ENCODE measurements around the gene KLHDC3.
A peak's percentile ranks its signal among the peaks of the same experiment; 100 is the strongest.
"Not testable (repeated sequence)": the region's sequence is repeated elsewhere in the genome, so short reads cannot be mapped to it uniquely, and the experiment has no call there.

KLHDC3 gene

DNA sequence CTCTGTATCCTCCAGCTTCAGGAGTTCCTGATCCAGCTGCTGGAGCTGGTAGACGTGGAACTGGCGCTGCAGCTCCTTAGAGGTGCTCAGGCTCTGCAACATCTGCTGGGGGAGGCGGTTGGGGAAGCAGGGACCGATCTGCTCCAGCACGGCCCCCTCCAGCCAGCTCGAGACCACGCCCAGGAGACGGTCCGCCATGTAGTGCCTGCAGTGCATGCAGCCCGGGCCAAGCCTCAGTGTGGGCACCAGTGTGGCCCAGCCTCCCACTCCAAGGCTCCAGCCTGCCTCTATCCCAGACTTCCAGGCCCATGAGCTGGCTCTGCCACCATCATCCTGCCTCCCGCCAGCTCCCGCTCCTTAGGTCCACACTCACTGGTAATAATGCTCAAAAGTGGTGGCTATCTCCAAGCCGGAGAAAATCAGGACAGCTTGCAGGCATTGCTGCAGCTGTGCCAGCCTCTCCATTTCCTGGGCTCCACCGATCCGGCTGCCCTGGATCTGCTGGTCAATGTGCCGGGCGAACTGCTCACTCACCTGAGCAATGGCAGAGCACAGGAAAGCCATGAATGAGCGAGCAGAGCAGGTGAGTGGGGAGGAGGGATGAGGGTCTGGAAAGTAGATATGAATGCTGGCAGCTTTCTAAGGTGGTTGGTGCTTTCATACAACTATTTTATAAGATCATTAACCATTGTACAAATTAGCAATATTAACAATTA lies 26.7 kb downstream of the KLHDC3 start:
- H3K36me3 ChIP-seq (ENCODE audit: insufficient read depth, low read length) = peaks cover 71% of the 10 kb centered on the region
- no peaks in the 10 kb centered on the region for H3K9me3 ChIP-seq (ENCODE audit: low read length)
- H2AFZ ChIP-seq (ENCODE audit: low read depth, low read length) = no peak overlapping the region
- H3K27me3 ChIP-seq (ENCODE audit: insufficient read depth, low read length) = no peaks in the 10 kb centered on the region
- no peak overlapping the region for H3K4me3 ChIP-seq (ENCODE audit: low read length)
- no peaks in the 10 kb centered on the region for H3K4me1 ChIP-seq (ENCODE audit: insufficient read depth, low read length)

DNA sequence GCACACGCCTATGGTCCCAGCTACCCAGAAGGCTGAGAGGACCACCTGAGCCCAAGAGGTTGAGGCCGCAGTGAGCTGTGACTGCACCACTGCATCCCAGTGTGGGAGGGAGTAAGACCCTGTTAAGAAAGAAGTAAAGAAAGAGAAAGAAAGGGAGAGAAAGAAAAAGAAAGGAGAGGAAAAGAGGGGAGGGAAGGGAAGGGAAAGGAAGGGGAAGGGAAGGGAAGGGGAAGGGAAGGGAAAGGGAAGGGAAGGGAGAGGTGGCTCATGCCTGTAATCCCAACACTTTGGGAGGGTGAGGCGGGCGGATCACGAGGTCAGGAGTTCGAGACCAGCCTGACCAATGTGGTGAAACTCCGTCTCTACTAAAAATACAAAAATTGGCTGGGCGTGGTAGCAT lies 27.4 kb downstream of the KLHDC3 start:
- not testable (repeated sequence) for H3K9me3 ChIP-seq (ENCODE audit: low read length); H3K27me3 ChIP-seq (ENCODE audit: insufficient read depth, low read length); H3K4me1 ChIP-seq (ENCODE audit: insufficient read depth, low read length); H2AFZ ChIP-seq (ENCODE audit: low read depth, low read length); H3K4me3 ChIP-seq (ENCODE audit: low read length)
- H3K36me3 ChIP-seq (ENCODE audit: insufficient read depth, low read length) = peaks cover 74% of the 10 kb centered on the region

DNA sequence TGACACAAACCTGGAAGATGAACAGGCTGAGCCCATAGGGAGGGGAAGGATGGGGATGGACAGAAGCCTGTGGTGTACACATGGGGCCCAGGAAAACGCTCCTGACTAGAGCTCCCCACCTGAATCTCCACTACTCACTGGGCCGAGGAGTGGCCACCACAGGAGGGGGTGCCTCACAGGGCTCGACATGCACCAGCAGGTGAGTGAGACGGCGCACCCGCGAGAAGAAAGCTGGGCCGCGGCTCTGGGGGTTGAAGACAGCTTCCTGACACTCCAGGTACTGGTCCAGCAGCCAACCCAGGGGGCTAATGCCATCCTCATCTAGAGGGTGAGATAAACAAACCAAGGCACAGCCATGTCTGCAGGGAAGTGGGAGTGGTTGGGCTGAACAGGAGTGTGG lies 29.3 kb downstream of the KLHDC3 start:
- no peaks in the 10 kb centered on the region for H3K9me3 ChIP-seq (ENCODE audit: low read length)
- no peaks in the 10 kb centered on the region for H3K27me3 ChIP-seq (ENCODE audit: insufficient read depth, low read length)
- no peak overlapping the region for H2AFZ ChIP-seq (ENCODE audit: low read depth, low read length)
- H3K36me3 ChIP-seq (ENCODE audit: insufficient read depth, low read length) = peaks cover 73% of the 10 kb centered on the region
- no peak overlapping the region for H3K4me3 ChIP-seq (ENCODE audit: low read length)
- H3K4me1 ChIP-seq (ENCODE audit: insufficient read depth, low read length) = no peaks in the 10 kb centered on the region

DNA sequence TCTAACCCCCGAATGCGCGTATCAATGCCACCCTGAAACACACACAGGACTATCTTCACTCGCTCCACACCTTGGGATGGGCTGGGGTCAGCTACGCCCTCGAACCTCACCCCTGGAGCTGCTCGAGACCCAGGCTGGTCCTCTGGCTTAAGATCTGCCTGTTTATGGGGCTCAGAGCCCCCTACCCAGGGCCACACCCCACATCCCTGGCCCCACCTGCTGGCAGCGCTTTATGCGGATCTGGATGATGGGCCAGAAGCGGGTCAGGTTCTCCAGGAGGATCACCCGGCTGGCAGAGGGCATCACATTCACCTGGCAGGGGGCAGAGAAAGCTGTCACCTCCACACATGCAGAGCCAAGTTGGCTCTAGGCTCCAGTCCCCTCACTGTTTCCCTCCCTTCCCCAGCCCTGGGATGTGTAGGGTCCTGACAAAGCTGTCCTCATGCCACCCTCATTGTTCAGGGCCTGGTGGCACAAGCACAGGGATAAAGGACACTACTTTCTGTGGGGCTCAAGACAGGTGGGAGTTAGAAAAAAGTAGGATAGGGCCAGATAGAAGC lies 31.4 kb downstream of the KLHDC3 start:
- no peaks in the 10 kb centered on the region for H3K4me1 ChIP-seq (ENCODE audit: insufficient read depth, low read length)
- no peak overlapping the region for H2AFZ ChIP-seq (ENCODE audit: low read depth, low read length)
- no peaks in the 10 kb centered on the region for H3K9me3 ChIP-seq (ENCODE audit: low read length)
- H3K36me3 ChIP-seq (ENCODE audit: insufficient read depth, low read length) = peaks cover 71% of the 10 kb centered on the region
- no peak overlapping the region for H3K4me3 ChIP-seq (ENCODE audit: low read length)
- H3K27me3 ChIP-seq (ENCODE audit: insufficient read depth, low read length) = no peaks in the 10 kb centered on the region

DNA sequence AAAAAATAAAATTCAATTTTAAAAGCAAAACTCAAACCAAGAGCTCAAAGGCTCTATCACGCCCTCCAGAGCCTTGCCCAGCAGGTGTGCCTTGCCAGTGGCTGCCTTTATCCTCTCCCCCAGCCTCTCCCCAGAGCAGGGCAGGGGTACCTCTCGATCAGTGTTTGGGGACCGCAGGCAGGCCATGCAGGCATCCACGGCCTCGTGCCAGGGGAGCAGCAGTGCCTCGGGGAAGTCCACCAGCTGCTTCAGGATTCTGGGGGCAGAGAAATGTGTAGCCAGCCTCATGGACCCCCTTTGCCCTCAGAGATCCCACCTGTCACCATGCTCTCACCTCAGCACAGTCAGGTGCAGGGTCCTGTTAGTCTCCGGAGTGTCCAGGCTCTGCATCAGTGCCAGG lies 33.9 kb downstream of the KLHDC3 start:
- no peak overlapping the region for H2AFZ ChIP-seq (ENCODE audit: low read depth, low read length)
- peaks cover 67% of the 10 kb centered on the region for H3K36me3 ChIP-seq (ENCODE audit: insufficient read depth, low read length)
- H3K4me1 ChIP-seq (ENCODE audit: insufficient read depth, low read length) = peaks cover 1% of the 10 kb centered on the region
- no peak overlapping the region for H3K4me3 ChIP-seq (ENCODE audit: low read length)
- no peaks in the 10 kb centered on the region for H3K9me3 ChIP-seq (ENCODE audit: low read length)
- H3K27me3 ChIP-seq (ENCODE audit: insufficient read depth, low read length) = no peaks in the 10 kb centered on the region

DNA sequence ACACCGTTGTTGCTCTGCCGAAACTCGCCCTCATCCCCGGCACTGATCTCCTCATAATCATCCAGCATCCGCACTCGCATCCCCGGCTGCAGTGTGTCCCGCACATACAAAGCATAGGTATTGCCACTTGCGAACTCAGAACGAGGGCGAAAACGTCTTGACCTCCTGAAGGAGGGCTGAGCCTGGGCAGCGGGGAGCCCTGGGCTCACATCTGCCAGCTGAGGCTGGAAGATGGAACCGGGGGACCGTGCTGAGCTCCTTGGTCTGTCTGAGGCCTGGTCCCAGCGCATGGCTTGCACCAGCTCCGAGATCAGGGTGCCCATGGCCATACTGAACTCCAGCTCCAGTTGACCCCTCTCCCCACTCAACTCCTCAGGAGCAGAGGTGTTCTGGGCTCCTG lies 36.9 kb downstream of the KLHDC3 start:
- H2AFZ ChIP-seq (ENCODE audit: low read depth, low read length) = no peak overlapping the region
- no peaks in the 10 kb centered on the region for H3K27me3 ChIP-seq (ENCODE audit: insufficient read depth, low read length)
- H3K9me3 ChIP-seq (ENCODE audit: low read length) = no peaks in the 10 kb centered on the region
- peaks cover 12% of the 10 kb centered on the region for H3K4me1 ChIP-seq (ENCODE audit: insufficient read depth, low read length)
- no peak overlapping the region for H3K4me3 ChIP-seq (ENCODE audit: low read length)
- peaks cover 50% of the 10 kb centered on the region for H3K36me3 ChIP-seq (ENCODE audit: insufficient read depth, low read length)

DNA sequence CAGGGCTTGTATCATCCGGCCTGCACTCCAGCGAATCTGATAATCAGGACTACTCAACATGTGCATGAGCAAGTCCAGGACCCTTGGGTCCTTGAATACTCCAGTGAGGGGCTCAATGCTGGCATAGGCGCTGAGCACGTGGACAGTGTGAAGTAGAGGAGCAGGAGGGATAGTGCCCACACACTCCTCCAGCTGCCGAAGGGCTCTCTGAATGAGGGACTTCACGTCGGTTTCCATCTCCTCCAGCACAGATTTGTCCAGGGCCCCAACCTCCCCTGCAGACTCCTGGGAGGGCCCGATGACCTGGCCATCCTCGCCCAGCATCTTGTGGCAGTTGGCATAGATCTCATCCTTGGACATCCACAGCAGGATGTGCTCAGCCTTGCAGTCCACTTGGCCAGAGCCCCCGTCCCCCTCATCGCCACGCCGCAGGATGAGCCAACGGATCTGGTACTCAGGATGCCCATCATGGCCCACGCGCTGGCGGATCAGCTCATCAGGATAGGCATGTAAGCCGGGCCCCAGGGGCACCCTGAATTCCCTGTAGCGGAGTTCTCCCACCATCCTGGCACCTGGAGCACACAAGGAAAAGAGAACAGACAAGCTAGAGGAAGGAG lies 38.3 kb downstream of the KLHDC3 start:
- Histone ChIP-seq H2AFZ (ENCODE audit: low read depth, low read length) (no peak overlapping the region), H3K9me3 (ENCODE audit: low read length) (no peaks in the 10 kb centered on the region), H3K36me3 (ENCODE audit: insufficient read depth, low read length) (peaks cover 41% of the 10 kb centered on the region), H3K4me3 (ENCODE audit: low read length) (peak overlapping the region; percentile 56), H3K4me1 (ENCODE audit: insufficient read depth, low read length) (peaks cover 12% of the 10 kb centered on the region), H3K27me3 (ENCODE audit: insufficient read depth, low read length) (no peaks in the 10 kb centered on the region)

DNA sequence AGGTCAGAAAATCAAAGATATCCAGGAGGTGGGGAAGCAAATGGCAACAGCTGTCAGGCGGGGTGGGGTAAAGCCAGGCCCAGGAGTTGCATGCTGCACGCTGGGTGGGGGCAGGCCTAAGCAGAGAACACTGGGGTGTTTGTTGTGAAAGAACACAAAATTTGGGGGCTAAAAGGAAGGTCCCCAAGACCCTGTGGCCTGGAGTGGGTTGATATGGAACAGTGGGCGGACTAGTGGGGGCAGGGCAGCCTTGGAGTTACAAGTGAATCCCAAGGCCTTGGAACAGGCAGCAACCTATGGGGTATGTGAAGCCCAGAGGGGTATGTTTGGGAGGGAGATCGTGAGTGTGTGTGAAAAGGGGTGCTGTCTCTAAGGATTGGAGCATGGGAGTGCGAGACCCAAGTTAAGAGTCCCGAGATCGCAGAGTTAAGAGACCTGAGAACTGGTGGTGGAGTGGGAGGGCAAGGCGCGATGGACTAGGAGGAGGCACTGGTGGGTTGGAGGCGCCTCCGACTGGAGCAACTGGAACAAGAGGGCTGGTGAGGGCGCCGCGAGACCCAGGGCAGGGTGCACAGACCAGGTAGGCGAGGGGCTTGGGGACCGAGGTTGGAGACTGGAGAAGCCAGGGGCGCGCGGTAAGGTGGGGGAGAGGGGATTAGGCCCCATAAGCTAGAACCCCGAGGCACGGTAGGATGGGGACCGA lies 38.9 kb downstream of the KLHDC3 start:
- H3K4me3 ChIP-seq (ENCODE audit: low read length) = peak overlapping the region; percentile 56
- no peaks in the 10 kb centered on the region for H3K27me3 ChIP-seq (ENCODE audit: insufficient read depth, low read length)
- peaks cover 41% of the 10 kb centered on the region for H3K36me3 ChIP-seq (ENCODE audit: insufficient read depth, low read length)
- H3K9me3 ChIP-seq (ENCODE audit: low read length) = no peaks in the 10 kb centered on the region
- no peak overlapping the region for H2AFZ ChIP-seq (ENCODE audit: low read depth, low read length)
- H3K4me1 ChIP-seq (ENCODE audit: insufficient read depth, low read length) = peaks cover 14% of the 10 kb centered on the region

DNA sequence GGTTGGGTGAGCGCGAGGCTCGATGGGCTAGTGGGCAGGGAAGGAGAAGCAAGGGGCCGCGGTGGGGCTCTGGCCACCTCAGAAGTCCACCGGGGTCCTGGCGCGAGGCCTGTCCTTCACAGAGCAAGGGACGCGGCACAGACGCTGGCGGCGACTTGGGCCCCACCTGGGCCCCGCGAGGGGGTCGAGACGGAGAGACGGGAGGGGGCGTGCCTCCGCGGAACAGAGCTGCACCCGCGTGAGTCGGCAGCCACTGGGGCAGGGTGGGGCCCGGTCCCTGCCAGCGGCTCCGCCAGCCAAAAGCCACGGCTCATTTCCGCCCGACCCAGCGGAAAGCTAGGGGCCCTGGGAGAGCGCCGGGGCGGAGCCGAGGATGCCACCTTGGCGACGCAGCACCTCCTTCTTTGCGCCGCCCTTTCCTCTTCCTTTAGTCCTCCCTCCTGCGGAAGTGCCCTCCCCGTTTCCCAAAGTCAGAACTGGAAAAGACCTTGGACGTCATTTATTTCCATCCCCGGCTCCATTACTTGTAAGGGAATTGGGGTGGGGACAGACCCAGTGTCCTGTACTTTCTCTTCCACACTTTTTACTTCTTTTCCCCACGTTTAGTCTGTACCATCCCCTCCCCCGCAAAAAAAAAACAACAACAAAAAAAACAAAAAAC lies 39.6 kb downstream of the KLHDC3 start, which contains the start of gene CUL7:
Gene CUL7, minus strand, starts transcription at position 307 of the 661 bp plus-strand sequence. CDS start 1,063 bp downstream, outside the sequence.
- H3K36me3 ChIP-seq (ENCODE audit: insufficient read depth, low read length) = peaks cover 38% of the 10 kb centered on the region
- H2AFZ ChIP-seq (ENCODE audit: low read depth, low read length) = no peak within 1 kb of the TSS
- peak within 1 kb of the TSS; percentile 56 for H3K4me3 ChIP-seq (ENCODE audit: low read length)
- peaks cover 20% of the 10 kb centered on the region for H3K4me1 ChIP-seq (ENCODE audit: insufficient read depth, low read length)
- no peaks in the 10 kb centered on the region for H3K9me3 ChIP-seq (ENCODE audit: low read length)
- no peaks in the 10 kb centered on the region for H3K27me3 ChIP-seq (ENCODE audit: insufficient read depth, low read length)

DNA sequence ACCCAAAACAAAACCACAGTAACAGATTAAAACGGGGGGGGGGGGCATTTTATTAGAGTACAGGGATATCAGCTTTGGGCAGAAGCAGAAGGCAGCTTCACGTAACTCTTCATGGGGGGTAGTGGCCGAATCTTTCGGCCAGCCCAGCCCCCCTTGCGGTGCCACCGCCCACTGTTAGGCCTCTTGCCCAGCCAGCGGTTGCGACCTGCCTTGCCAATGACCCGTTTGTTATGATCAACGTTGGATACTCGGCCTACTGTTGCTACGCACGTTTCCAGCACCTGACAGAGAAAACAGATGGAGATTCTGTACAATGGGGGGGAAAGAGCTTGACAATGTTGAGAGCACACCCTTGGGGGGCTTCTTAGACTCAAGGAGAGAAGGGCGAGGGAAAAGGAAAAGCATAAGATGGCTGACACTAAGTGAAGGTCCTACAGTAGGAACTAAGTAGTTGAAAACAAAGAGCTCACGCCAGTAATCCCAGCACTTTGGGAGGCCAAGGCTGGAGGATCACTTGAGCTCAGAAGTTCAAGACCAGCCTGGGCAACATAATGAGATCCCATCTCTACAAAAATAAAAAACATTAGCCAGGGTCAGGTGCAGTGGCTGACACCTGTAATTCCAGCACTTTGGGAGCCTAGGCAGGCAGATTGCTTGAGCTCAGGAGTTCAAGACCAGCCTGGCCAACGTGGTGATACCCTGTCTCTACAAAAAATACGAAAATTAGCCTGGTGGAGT lies 40.3 kb downstream of the KLHDC3 start:
- no peaks in the 10 kb centered on the region for H3K27me3 ChIP-seq (ENCODE audit: insufficient read depth, low read length)
- H3K36me3 ChIP-seq (ENCODE audit: insufficient read depth, low read length) = peaks cover 33% of the 10 kb centered on the region

DNA sequence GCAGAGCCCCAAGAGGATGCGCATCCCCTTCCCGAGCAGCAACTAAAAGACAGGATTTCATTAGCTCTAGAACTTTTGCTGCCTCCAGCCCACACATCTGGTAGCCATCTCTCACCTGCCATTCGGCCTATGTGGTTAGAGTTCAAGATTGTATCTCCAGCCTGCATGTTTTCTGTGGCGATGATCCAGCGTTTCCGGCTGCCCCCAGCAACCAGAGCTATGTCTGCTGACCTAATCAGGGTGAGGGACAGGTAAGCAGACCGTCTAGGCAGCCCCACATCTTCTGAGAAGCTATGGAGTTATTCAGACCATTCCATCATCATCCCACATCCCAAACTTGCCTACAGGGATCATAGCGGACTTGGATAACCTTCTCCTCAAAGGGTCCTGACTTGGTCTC lies 41.9 kb downstream of the KLHDC3 start:
- Histone ChIP-seq H3K27me3 (ENCODE audit: insufficient read depth, low read length) (no peaks in the 10 kb centered on the region), H3K4me3 (ENCODE audit: low read length) (no peak overlapping the region), H3K4me1 (ENCODE audit: insufficient read depth, low read length) (peaks cover 29% of the 10 kb centered on the region), H3K36me3 (ENCODE audit: insufficient read depth, low read length) (peaks cover 20% of the 10 kb centered on the region), H3K9me3 (ENCODE audit: low read length) (no peaks in the 10 kb centered on the region), H2AFZ (ENCODE audit: low read depth, low read length) (no peak overlapping the region)

More for the DNA sequence above, 40.3 kb downstream of the KLHDC3 start:
- H2AFZ ChIP-seq (ENCODE audit: low read depth, low read length) = no peak overlapping the region
- peaks cover 21% of the 10 kb centered on the region for H3K4me1 ChIP-seq (ENCODE audit: insufficient read depth, low read length)
- peak overlapping the region; percentile 56 for H3K4me3 ChIP-seq (ENCODE audit: low read length)
- no peaks in the 10 kb centered on the region for H3K9me3 ChIP-seq (ENCODE audit: low read length)

DNA sequence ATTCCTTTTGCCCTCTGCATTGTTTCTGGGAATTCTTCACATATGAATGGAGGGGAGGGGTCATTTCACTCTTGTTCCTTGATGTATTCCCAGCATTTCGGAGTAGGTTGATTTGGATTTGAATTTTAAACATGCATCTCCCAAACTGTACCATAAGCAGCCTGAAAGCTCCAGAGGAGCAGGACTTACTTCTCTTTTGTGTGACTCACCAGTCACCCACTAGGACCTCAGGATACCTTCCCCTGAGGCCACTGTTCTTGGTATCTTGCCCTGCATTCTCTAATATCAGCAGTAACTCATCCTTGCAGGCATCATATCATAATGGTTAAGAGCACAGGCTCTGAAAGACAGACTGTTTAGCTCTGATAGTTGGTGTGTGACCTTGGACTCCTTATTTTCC lies 44.5 kb downstream of the KLHDC3 start:
- no peaks in the 10 kb centered on the region for H3K9me3 ChIP-seq (ENCODE audit: low read length)
- peak overlapping the region; percentile 81 for H3K4me3 ChIP-seq (ENCODE audit: low read length)
- peaks cover 23% of the 10 kb centered on the region for H3K4me1 ChIP-seq (ENCODE audit: insufficient read depth, low read length)
- H2AFZ ChIP-seq (ENCODE audit: low read depth, low read length) = no peak overlapping the region
- H3K36me3 ChIP-seq (ENCODE audit: insufficient read depth, low read length) = peaks cover 14% of the 10 kb centered on the region
- H3K27me3 ChIP-seq (ENCODE audit: insufficient read depth, low read length) = no peaks in the 10 kb centered on the region
